MCF 10A (cell line): ENCODE measurements around the gene GUCY1A2. TPM values are rescaled to one million over a fixed set of nuclear protein-coding genes. Genes with fewer than 3 reads are reported as not detected.
A peak's percentile ranks its signal among the peaks of the same experiment; 100 is the strongest.

Source experiments
- BruUV-seq: library from RNA; stranded (reverse); fragments of 400-500 nt; replicated peaks from 2 replicates; lab custom pipeline; 2021; lab: Mats Ljungman, UMichigan
- CTCF ChIA-PET: fragments of 300-600 bp; sonication (Branson Sonifier 250); formaldehyde crosslinking; extraction: SDS; loops from one replicate; lab custom pipeline; 2021; ENCODE audit warnings: antibody characterized with exemption, inconsistent platforms; lab: Yijun Ruan, JAX
- POLR2A ChIA-PET: fragments of 300-600, 350-650 bp; sonication (Branson Sonifier 250); formaldehyde crosslinking; extraction: SDS; loops from one replicate; lab custom pipeline; 2020; ENCODE audit warnings: antibody characterized with exemption, inconsistent platforms; lab: Yijun Ruan, JAX
- DNase-seq: peaks from one replicate; pipeline ENCODE4 v3.0.0-alpha.2; 2018; ENCODE audit not compliant: unreplicated experiment
- H3K27ac Mint-ChIP-seq: one replicate; pipeline ENCODE4 v1.8.0; 2022; ENCODE audit warnings: mild to moderate bottlenecking, low read depth, mixed read lengths; ENCODE audit not compliant: unreplicated experiment
- H3K27me3 Mint-ChIP-seq: one replicate; pipeline ENCODE4 v1.8.0; 2022; ENCODE audit warnings: mixed read lengths; ENCODE audit not compliant: insufficient read depth, unreplicated experiment
- H3K36me3 Mint-ChIP-seq: one replicate; pipeline ENCODE4 v1.8.0; 2022; ENCODE audit warnings: mild to moderate bottlenecking, moderate library complexity, mixed read lengths; ENCODE audit not compliant: insufficient read depth, unreplicated experiment
- H3K4me1 Mint-ChIP-seq: one replicate; pipeline ENCODE4 v1.8.0; 2022; ENCODE audit warnings: mixed read lengths; ENCODE audit not compliant: insufficient read depth, unreplicated experiment
- H3K4me3 Mint-ChIP-seq: one replicate; pipeline ENCODE4 v1.8.0; 2022; ENCODE audit warnings: mild to moderate bottlenecking, moderate library complexity, mixed read lengths; ENCODE audit not compliant: unreplicated experiment
- H3K9me3 Mint-ChIP-seq: one replicate; pipeline ENCODE4 v1.8.0; 2022; ENCODE audit warnings: mixed read lengths; ENCODE audit not compliant: unreplicated experiment
- CTCF ChIP-seq: fragments of 200-600 bp; IDR thresholded peaks from one replicate; pipeline ENCODE4 v1.8.0; 2022; ENCODE audit warnings: antibody characterized with exemption, mild to moderate bottlenecking; ENCODE audit not compliant: unreplicated experiment
- intact Hi-C: fragments of 100-400 bp; cut with micrococcal nuclease; formaldehyde crosslinking; loops from 2 replicates; pipeline ENCODE4 v1.14.1; 2022
- total RNA-seq: library from RNA; stranded (reverse); gene quantifications from 2 replicates; pipeline ENCODE4 v1.2.3, GENCODE V29; 2022

Gene GUCY1A2
- total RNA-seq, 1 experiment from 2014 or later = 0.09 TPM

- ChIA-PET CTCF (interaction anchor here (0.7 kb wide), 2 partner anchors 64 to 73 kb away, joined by 3 to 4 read pairs; no protein-coding TSS in a partner anchor), POLR2A (no interaction called here)
- H3K27ac Mint-ChIP-seq = no peak overlapping the region
- no peak for DNase-seq
- no peaks in the 10 kb centered on the region for H3K27me3 Mint-ChIP-seq
- intact Hi-C loops = no loop called here
- no peak overlapping the region for H3K4me3 Mint-ChIP-seq
- TF ChIP-seq CTCF = no peak
- H3K4me1 Mint-ChIP-seq = no peaks in the 10 kb centered on the region
- H3K36me3 Mint-ChIP-seq = peaks cover 7% of the 10 kb centered on the region
- no peaks in the 10 kb centered on the region for H3K9me3 Mint-ChIP-seq
- BruUV-seq = no TSS peak
Measured at GRCh38 chr11:106969644-106970355, 48.5 kb downstream of the GUCY1A2 start.

GRCh38 chr11:106962995-106963394 is 55.3 kb downstream of the GUCY1A2 start:
- Mint-ChIP-seq H3K36me3 (peaks cover 7% of the 10 kb centered on the region), H3K4me1 (peaks cover 16% of the 10 kb centered on the region), H3K4me3 (no peak overlapping the region), H3K27me3 (no peaks in the 10 kb centered on the region), H3K27ac (no peak overlapping the region), H3K9me3 (no peaks in the 10 kb centered on the region)
- intact Hi-C loops = no loop called here
- CTCF ChIA-PET = no interaction called here
- no peak for DNase-seq
- no TSS peak for BruUV-seq
- POLR2A ChIA-PET = interaction anchor here (0.5 kb wide), 1 partner anchor 1219 kb away, joined by 5 read pairs; no protein-coding TSS in a partner anchor
- no peak for TF ChIP-seq CTCF

GRCh38 chr11:106961518-106961917 is 56.8 kb downstream of the GUCY1A2 start:
- H3K4me1 Mint-ChIP-seq = peaks cover 16% of the 10 kb centered on the region

More at GRCh38 chr11:106961518-106961917, 56.8 kb downstream of the GUCY1A2 start:
- intact Hi-C loops = no loop called here
- no peaks in the 10 kb centered on the region for H3K9me3 Mint-ChIP-seq
- BruUV-seq = no TSS peak
- no peak for TF ChIP-seq CTCF
- peak overlapping the region; percentile 5 for H3K4me3 Mint-ChIP-seq
- ChIA-PET POLR2A (interaction anchor here (0.7 to 0.8 kb wide), 2 partner anchors 12 to 18 kb away, joined by 3 read pairs; no protein-coding TSS in a partner anchor), CTCF (no interaction called here)
- no peaks in the 10 kb centered on the region for H3K27me3 Mint-ChIP-seq
- peak overlapping the region; percentile 43 for H3K27ac Mint-ChIP-seq
- peaks cover 7% of the 10 kb centered on the region for H3K36me3 Mint-ChIP-seq
- peak; percentile 81 for DNase-seq
